Activated gamma-delta T cell treated with Interleukin-2 at 50 U/mL for 16 hours (primary cell): Measurements from ENCODE around the gene FREM1.

ENCODE experiments used
- DNase-seq: peaks from one replicate; pipeline ENCODE4 v3.0.0-alpha.2; 2020

FREM1 gene

DNA sequence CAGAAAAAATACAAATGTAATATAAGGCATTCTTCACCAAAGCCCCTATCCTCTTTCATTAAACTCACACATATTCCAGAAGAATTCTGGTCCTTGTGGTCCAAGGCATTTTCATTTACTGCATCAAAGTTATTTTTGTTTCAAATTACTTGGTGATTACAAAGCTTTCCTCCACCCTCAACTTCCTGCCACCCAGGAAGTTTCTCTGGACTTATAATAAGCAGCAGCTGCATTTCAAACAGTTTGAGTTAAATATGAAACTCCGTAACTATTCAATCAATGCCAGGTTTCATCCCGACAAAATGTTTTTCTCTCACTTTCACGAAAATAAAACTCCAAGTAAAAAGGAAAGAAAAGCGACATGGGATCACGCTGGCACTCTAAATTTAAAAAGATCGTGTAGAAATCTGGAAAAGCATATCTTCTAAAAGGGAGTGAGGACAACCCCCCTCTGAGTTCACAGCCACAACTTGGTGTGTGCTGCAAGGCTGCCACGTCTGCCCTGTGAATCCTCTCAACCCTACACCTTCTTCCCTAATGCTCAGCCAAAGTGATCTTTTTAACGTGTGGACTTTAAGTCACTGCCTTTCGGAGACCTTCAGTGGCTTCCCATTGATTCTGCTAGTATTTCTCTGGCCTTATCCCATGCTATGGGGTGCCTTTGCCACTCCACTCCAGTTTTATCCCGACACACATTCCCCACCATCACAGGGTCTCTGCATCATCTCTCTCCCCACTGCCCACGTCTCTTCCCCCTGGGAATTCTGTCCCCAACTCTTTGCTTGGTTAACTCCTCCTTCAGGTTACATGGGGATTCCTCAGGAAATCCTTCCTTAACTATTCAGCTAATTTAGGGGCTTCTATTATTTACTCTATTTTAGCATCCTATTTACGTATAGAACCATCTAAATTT lies 96.6 kb downstream of the FREM1 start:
- no peak for DNase-seq

DNA sequence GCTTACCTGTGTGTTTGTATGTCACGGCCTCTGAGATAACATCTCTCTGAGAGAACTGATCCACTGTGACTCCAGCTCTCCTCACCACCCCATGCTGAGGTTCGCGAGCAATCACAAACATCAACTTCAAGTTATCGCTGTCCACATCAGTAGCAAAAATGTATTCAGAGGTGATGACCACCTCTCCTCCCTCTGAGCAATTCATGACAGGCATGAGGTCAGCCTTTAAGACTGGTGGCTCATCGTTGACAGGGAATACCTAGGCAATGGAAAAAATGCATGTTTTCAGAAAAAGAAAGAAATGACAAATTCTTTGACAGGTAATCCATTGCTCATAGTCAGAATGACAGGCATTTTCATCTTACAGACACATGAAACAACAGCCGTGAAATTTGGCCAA lies 97.4 kb downstream of the FREM1 start:
- no peak for DNase-seq

DNA sequence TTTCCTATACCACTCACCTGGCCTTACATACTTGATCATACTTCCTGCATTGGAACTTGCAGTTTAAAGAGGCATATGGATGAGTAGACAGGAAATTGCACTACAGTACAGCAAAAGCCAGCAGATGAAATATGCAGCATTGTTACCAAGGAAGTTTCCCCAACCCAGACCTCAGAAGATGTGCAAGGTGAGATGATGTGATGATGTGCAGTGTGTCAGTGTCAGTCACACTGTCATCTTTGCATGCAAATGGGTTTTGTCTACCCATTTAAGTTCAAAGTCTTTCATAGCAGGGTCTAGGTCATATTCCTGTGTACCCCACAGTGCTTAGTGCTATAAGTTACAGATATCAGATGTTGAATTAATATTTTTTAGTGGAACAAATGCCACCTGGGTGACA lies 98.4 kb downstream of the FREM1 start:
- DNase-seq: no peak

DNA sequence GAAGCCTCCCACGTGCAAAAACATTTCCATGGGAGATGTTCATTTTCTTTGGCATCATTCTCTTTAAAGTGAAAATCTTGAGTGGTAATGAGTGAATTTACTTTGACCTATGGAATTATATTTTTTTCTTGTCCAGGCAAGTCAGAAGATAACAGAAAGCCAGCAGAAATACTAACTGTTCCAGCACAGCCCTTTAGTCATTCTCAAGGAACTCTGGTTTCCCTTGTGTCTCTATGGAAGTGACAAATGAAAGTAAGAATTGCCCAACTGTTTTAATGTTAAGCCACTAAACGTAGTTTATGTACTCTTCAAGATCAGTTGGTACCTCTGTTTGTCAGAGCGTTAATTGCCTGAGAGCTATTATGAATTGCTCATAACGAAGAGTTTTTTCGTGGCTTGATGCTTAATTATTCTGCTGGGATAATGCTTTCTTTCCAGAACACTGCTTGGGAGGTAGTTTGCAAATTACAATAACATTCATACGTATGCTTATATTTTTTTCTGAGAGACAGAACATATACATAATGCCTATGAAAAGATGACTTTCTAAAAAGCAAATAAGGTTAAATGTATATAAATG lies 103.2 kb downstream of the FREM1 start:
- no peak for DNase-seq

DNA sequence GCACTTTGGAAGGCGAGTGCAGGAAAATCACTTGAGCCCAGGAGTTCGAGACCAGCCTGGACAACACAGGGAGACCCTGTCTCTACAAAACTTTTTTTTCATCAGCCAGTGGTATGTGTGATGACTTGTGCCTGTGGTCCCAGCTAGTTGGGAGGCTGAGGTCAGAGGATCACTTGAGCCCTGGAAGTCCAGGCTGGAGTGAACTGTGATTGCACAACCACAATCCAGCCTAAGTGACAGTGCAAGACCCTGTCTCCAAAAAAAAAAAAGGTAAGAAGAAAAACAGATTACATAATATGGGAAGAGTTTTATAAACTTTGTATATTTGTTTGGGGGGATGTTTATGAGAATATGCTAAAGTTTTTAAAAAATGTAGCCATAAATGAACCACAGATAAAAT lies 111.2 kb downstream of the FREM1 start:
- DNase-seq: no peak

DNA sequence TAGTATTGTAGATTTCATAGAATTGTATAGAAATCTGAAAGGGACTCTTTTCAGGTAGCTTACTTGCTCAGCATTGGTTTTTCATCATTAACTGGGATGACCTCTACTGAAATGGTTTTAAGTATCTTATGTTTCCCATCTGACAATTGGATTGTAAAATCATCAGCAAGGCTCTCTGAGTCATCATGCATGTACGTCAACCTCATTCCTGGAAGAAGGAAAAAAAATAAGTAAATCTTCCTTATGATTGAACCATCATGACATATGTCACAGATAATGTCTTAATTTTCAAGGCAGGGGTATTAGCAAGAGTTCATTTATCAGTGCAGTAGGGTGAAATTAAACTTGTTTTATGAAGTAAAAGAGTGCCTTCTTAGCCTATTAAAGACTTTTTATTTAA lies 112.8 kb downstream of the FREM1 start:
- DNase-seq: no peak

DNA sequence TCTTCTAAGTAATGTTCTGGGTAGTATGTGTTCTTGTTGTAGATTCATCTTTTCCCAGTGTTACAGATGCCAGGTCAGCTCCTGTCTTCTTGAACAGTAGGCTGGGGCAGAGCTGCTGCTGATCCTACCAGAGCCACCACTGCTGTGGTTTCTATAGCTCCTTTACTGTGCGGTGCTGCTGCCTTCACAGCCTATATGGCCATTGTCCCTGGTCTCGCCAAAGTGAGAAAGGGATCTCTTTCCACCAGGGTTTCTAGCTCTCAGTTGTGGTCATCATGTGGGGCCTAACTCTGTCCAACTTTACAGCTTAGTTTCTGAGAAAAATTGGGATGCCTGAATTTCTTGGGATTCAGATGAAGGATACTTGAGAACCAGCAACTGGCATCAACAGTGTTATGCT lies 116.8 kb downstream of the FREM1 start:
- DNase-seq: no peak

DNA sequence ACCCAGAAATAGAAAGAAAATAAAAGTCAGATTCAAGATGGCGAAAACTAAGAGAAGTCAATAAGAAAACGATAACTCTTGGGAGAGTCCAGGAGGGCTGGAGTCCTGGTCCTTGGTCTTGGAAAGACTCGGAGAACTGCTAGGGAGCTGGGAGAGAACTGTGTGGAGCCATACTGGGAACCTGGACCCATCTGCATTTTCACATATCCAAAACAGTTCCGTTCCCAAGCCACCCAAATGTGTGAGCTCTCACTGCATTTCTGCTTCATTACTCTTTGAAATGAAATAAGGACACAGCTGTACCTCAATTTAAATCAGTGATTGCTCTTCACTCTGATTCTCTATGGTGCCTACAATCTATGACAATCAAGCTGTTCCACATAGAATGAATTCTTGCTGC lies 119.6 kb downstream of the FREM1 start:
- no peak for DNase-seq

DNA sequence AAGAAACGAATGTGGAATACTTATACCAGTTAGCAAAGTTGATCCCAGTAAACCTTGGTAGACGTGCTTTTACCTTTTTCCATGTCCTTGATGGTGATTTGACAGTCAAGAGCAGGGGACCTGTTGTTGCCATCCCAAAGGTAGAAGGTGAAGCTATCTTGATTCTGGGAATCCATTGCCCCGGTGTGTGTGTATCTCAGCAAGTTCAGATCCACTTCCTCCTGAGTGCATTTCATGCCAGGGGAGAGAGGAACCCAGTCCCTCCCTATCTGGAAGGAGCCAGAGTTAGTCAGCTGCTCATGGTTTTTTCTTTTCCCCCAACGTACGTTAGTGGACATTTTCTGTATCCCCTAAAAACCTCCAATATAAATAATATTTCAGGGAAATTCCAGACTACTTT lies 121.4 kb downstream of the FREM1 start:
- no peak for DNase-seq

DNA sequence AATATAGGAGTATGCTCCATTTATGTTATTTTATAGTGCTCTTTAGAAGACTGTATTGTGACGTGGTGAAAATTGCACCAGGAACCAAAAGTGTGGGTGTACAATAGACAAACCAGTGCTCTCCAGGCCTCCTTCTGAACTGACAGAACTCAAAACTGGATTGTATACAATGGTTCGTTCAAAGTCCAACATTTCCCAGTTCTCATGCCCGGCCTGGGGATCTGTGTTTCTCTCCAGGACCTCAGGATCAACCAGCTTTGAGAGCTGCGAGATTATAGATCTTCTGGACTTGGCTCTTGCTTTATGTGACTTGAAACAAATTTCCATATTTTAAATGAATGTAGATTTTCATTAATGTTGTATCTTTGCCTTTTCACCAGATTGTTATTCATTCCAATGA lies 126.9 kb downstream of the FREM1 start:
- no peak for DNase-seq

DNA sequence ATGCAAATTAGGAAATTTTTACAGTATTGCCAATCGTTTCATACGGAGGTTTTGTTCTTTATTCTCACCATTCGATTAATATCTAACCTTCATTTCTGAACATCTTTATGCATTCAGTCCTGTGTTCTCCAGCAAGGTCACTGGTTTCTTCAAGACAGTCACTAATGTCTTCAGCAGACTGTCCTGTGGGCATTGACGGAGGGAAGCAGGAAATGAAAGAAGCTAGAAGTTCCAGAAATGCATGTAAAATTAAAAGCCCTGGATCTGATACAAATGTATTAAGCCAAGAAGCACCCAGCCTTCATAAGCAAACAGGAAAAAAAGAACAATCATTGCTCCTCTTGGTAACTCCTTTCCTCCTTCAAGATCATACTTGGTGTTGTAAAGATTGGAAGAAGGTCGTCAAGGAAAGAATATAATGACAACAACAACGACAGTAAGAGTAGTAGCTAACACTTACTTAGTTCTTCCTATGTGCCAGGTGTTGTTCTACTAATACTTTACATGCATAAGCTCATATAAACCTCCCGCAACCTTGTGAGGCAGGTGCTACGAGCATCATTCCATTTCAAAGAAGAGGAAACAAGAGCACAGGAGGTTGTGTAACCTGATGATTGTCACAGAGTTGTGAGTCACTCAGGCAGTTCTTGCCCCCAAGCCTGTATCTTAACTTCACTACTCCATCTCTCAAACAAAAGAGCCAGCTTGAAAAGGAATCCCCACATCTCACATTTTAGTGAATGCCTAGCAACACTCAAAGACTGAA lies 127.8 kb downstream of the FREM1 start:
- DNase-seq: no peak

DNA sequence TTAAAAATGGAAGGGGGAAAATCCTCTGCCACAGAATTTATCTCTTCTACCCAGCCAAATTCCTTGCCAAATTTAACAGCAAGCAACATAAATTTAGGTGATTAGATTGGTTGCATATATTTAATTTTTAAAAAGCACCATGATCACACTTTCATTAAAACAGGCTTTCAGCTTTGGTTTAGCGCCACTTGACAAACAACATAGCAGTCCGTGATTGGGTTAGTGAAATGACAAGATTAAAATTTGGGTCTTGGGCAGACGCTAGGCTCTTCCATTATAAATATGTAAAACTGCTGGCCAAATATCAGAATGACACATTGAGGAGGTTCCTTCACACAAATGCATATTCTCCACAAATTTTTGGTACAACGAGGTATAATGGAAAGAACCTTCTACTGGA lies 129.5 kb downstream of the FREM1 start:
- no peak for DNase-seq

DNA sequence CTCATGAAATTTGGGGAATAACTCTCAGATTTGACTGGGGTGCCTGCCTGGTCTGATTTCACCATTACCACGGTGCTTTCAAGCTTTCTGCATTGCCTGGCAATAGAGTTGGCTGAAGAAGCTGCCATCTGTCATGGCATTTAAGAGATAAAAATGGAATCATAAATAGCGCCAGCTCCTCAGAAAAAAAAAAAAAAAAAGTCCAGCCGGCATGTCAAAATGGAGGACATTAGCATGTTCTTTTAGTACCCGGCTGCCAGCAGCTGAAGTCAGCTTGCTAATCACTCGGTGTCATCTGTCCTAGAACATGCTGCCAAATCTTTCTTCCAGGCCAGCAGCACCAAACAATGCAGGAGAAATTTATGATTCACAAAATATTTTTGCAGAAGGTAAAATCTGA lies 130.0 kb downstream of the FREM1 start:
- no peak for DNase-seq

DNA sequence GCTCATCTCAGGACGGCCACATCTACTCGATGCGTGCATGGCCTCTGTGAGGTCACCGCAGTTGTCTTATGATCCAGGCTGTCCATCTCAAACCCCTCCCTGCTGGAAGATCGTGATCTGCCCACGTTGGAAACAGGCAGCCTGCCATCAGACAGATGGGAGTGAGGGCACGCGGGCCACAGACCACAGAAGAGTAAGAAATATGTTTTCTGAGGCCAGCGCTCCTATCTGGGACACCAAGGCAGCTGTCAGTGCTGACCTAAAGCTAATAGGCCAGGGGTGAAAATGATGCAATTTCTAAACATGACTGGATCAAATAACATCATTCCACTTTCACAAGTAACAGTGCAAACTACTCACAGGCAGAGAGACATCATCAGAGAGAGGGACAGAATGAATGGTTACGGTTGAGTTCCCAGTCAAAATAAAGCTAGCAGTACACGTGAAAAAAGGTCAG lies 130.6 kb downstream of the FREM1 start:
- no peak for DNase-seq

DNA sequence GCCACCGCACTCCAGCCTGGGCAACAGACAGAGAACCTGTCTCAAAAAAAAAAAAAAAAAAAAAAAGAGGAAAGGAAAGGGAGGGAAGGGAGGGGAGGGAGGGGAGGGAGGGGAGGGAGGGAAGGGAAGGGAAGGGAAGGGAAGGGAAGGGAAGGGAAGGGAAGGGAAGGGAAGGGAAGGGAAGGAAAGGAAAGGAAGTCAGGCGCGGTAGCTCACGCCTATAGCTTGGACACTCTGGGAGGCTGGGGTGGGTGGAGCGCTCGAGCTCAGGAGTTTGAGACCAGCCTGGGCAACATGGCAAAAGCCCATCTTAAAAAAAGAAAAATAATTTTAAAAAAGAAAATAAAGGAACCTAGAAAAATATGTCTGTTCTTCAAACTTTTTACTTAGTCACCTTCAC lies 131.7 kb downstream of the FREM1 start:
- DNase-seq: no peak

DNA sequence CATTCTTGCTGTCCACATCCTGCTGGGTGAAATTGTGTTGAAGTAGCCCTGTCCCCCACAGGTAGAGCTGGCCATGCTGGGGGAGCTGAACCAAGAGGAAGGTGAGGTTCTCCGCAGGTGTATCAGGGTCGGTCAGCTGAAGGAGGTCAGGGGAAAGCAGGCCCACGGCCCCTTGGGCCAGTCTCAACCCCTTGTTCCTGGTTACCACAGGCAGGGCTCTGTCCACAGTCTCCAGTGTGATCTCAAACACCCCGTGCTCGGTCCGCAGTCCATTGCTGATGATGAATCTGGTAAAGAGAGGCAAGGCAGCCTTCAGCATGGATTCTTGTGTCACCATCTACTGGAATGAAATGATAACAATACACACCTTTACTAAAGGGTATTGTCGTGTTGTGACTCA lies 134.3 kb downstream of the FREM1 start:
- no peak for DNase-seq

DNA sequence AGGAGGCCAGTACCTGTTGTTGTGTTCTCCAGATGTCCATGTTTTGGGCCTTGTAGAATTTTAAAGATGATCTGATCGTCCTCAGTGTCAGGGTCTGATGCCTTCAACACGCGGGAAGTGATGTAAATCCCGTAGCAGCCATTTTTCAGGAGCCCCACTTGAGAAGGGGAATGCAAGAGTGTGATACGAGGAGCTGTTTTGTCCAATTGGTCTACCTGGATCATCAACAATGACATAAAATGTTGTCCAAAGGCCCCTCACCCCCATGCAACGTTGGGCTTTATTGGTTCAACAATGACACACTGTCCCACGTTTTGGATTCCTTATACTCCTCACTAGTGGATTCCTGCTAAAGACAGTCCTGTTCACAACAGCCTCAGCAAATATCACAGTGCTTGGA lies 139.6 kb downstream of the FREM1 start:
- DNase-seq: no peak

DNA sequence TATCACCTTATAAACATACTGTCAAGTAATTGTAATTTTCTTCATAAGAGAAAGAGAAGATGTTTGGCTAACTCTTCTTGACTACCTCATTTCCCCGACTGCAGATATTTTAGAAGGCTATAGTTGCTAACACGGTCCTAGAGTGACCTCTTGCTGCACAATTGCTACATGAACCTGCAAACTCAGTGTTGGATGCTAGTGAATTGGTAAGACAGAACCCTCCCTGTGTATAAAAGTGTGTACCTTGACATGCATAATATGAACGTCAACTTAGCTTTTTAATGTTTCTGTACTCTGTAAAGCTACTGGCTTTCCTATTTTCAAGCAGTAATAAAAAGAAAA lies 141.0 kb downstream of the FREM1 start:
- no peak for DNase-seq

DNA sequence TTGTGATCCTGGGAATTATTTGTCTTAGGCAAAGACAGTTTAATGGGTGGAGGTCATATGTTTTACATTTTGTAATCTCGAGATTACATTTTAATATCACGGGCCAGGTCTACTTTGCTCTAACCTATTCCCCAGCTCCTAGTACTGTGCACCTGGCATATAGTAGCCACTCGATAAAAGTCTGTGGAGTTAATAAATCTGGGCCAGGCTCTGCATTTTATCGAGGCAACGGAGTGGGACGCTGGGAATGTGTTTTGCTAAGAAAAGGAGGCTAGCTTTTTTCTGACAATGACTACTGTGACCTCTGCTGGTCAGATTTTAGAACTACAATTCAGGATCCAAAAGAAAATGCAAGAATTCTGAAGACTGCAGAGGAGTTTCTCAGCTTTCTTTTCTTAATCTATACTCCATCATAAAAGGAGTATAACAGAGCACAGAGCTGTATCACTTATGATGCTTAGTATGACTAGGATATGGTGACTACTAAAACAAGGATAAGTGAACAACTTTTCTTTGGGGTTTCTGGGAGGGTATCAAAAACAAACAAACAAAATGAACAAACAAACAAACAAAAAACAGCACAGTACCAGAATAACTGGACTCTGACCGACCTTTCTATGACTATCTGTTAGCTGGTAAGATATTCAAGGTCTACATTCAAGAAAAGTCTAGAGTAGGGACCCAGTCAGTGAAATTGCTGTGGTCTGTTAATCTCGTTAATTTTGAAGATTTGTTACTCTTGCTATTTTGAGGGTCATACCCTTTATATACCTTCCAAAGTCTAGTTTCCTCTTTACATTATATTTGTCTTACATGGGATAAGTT lies 141.6 kb downstream of the FREM1 start:
- no peak for DNase-seq

DNA sequence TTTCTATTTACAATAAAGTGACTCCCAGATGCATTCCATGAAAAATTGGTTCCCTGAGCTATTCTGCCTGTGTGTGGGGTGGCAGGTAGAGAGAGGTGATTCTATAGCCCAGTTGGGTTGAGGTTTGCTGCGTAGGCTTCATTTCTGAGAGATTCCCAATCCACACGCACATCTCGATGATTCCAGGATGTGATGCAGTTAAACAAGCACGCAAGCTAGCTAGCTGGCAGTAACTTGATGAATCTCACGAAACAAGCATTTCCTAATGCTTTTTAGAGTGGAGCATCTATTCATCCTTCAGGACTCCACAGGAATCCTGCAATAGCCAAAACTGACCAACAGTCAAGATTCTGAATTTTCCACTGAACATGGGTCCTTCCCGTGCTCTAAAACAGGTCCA lies 143.9 kb downstream of the FREM1 start:
- DNase-seq: no peak

DNA sequence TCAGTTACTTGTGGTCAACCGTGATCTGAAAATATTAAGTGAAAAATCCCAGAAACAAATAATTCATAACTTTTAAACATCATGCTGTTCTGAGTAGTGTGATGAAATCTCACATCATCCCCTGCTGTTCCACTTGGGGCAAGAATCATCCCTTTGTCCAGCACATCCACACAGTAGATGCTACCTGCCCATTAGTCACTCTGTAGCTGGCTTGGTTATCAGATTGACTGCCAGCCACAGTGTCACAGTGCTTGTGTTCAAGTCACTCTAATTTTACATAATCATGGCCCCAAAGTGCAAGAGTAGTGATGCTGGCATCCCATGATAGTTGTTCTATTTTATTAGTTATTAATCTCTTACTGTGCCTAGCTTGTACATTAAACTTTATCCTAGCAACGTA lies 148.6 kb downstream of the FREM1 start:
- DNase-seq: no peak

DNA sequence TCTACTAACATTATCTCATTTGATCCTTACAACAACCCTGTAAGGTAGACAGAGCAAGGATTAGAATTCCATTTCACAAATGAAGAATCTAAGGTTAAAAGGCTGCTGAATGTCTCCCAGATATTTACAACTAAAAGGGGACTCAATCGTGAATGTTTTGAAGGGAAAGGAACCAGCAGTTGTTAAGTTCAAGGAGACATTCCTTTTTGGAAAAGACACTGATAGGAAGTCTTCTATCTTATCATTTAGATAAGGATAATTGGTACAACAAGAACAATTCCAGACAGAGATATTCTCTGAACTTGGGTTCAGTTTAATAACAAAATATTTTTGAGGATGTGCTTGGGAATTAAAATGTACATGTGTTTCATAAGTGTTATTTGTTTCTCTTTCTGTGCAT lies 150.2 kb downstream of the FREM1 start:
- no peak for DNase-seq

DNA sequence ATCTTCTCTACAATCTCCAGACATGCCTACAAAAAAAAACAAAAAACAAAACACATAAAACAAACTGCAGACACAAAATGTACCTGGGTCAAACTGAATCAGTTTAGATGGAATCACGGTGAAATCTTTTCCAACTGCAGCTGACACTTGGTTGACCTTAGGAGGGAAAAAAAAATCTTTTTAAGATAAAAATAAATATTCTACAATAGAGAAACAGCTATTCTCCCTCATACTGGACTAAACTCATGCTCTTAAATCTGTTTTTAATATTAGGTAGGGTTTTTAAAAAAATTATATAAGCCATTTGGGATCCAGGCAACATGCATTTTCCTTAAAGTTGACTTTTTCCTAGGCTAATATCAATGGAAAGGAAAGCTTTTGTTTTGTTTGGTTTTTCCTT lies 153.9 kb downstream of the FREM1 start:
- no peak for DNase-seq
